ENCODE results near the gene TRAIP. TPM values are rescaled to one million over a fixed set of nuclear protein-coding genes. Genes with fewer than 3 reads are reported as not detected.

Gene TRAIP
- total RNA-seq, 1 experiment from 2014 or later = 18.5 TPM

- no peak for DNase-seq (ENCODE audit: low read depth, low spot score)
- H3K4me3 ChIP-seq (ENCODE audit: low read depth in 2 of 2, low read length in 2 of 2) = peak within 1 kb of the TSS; percentile 46 to 62
- in situ Hi-C loops (cut with HindIII; ENCODE audit: low pct_unique_long_range_greater_than_20kb, low sequenced_read_pairs) = no loop called here
- TSS peak; percentile 93 for BruUV-seq (replicated peaks)
- peaks cover 33% of the 10 kb centered on the region for H3K4me1 ChIP-seq (ENCODE audit: control insufficient read depth, insufficient read depth, low read length)
- ATAC-seq = peak; percentile 83
- intact Hi-C loops (cut with micrococcal nuclease; ENCODE audit: unreplicated experiment) = no loop called here
- ChIA-PET POLR2A (no interaction called here), CTCF (interaction anchor here (0.5 to 0.7 kb wide), 3 partner anchors 51 to 1503 kb away, joined by 3 to 5 read pairs (median 3); no protein-coding TSS in a partner anchor)
- TF ChIP-seq REST (IDR thresholded peaks at IDR 0.05; ENCODE audit: insufficient read depth in 1 of 2, low read depth in 2 of 2, low read length in 1 of 2) (no peak), POLR2AphosphoS5 (IDR thresholded peaks at IDR 0.05; ENCODE audit: low read depth, low read length) (peak; percentile 79), SIN3A (IDR thresholded peaks at IDR 0.05; ENCODE audit: borderline replicate concordance, insufficient read depth, low read depth, low read length) (no peak)
- no peaks in the 10 kb centered on the region for H3K27me3 ChIP-seq (ENCODE audit: control insufficient read depth, insufficient read depth, low read length)
- H3K36me3 ChIP-seq (ENCODE audit: control insufficient read depth, insufficient read depth, low read length) = peaks cover 2% of the 10 kb centered on the region; the same call in 1 of the 2 replicates
- no peaks in the 10 kb centered on the region for H3K9me3 ChIP-seq (ENCODE audit: control insufficient read depth, insufficient read depth, low read depth, low read length)
- peak within 1 kb of the TSS; percentile 87 for H3K27ac ChIP-seq (ENCODE audit: low read length)
Measured at GRCh38 chr3:49903451-49904424, 47.4 kb upstream of the TRAIP start, which contains the start of gene MST1R. TSS of gene MST1R (minus strand) at chr3:49903873. CDS start at chr3:49903609, 264 bp downstream.

- DNase-seq (ENCODE audit: low read depth, low spot score) (no peak), ATAC-seq (peak; percentile 3; the same call in 1 of the 2 replicates)
- Histone ChIP-seq H3K4me1 (ENCODE audit: control insufficient read depth, insufficient read depth, low read length) (peaks cover 33% of the 10 kb centered on the region), H3K4me3 (ENCODE audit: low read depth in 2 of 2, low read length in 2 of 2) (peak overlapping the region; percentile 46 to 62), H3K27me3 (ENCODE audit: control insufficient read depth, insufficient read depth, low read length) (no peaks in the 10 kb centered on the region), H3K9me3 (ENCODE audit: control insufficient read depth, insufficient read depth, low read depth, low read length) (no peaks in the 10 kb centered on the region), H3K27ac (ENCODE audit: low read length) (peak overlapping the region; percentile 87), H3K36me3 (ENCODE audit: control insufficient read depth, insufficient read depth, low read length) (peaks cover 2% of the 10 kb centered on the region; the same call in 1 of the 2 replicates)
- intact Hi-C loops (cut with micrococcal nuclease; ENCODE audit: unreplicated experiment) (no loop called here), in situ Hi-C loops (cut with HindIII; ENCODE audit: low pct_unique_long_range_greater_than_20kb, low sequenced_read_pairs) (no loop called here)
- POLR2A ChIA-PET = interaction anchor here (0.7 kb wide), 1 partner anchor 103 kb away, joined by 4 read pairs; no protein-coding TSS in a partner anchor
- TF ChIP-seq SIN3A (IDR thresholded peaks at IDR 0.05; ENCODE audit: borderline replicate concordance, insufficient read depth, low read depth, low read length) (no peak), POLR2AphosphoS5 (IDR thresholded peaks at IDR 0.05; ENCODE audit: low read depth, low read length) (no peak), REST (IDR thresholded peaks at IDR 0.05; ENCODE audit: insufficient read depth in 1 of 2, low read depth in 2 of 2, low read length in 1 of 2) (no peak), CTCF (IDR thresholded peaks at IDR 0.05) (no peak), TCF7L2 (IDR thresholded peaks at IDR 0.05; ENCODE audit: low read depth, low read length) (no peak)
- BruUV-seq (replicated peaks) = no TSS peak
- CTCF ChIA-PET = no interaction called here
Measured at GRCh38 chr3:49902511-49903345, 46.4 kb upstream of the TRAIP start.

All from Panc1 (cell line).